Measurements from ENCODE around the gene TEX22. TPM values are rescaled to one million over a fixed set of nuclear protein-coding genes. Genes with fewer than 3 reads are reported as not detected.

TEX22 gene, protein sequence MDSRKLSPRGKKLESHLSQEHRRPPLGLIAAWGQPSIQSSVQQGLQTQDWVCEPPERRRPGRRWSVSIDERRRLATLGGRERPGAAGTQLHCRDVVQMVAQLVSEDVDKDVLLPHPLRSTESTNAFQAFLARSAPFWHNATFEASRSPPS
- total RNA-seq (2014; rRNA removed; shearing (Covaris generic)) (0.21 and 0.54 TPM in 2 replicates), polyA plus RNA-seq (2016; fragmentation: Nextera tagmentation; extraction: Ambion mirVana) (0.10 and 0.21 TPM in 2 replicates)
- long read RNA-seq, partial matches to known transcripts = 1 of 1 reads
- long read RNA-seq, other reads (novel, unspliced or antisense) = 0 of 1 reads

GRCh38 chr14:105398044-105398725 is at the start of gene TEX22:
Gene TEX22, plus strand, starts transcription at chr14:105398538. Its CDS starts 803 bp downstream, at chr14:105399341.
- no peaks in the 10 kb centered on the region for H3K79me2 ChIP-seq (replicated peaks; ENCODE audit: insufficient read depth)
- peaks cover 12% of the 10 kb centered on the region; the same call in 1 of the 2 replicates for H3K36me3 ChIP-seq (ENCODE audit: insufficient read depth)
- TF ChIP-seq EZH2 (IDR thresholded peaks at IDR 0.05; ENCODE audit: low read depth, unreplicated experiment) (no peak), CREB1 (CRISPR knock-in tag; IDR thresholded peaks at IDR 0.05; ENCODE audit: low read depth) (peak; percentile 50; the same call in 1 of the 2 replicates), POLR2AphosphoS5 (IDR thresholded peaks at IDR 0.05; ENCODE audit: low read depth) (peak; percentile 66)
- TF ChIP-seq, protein P1, sequence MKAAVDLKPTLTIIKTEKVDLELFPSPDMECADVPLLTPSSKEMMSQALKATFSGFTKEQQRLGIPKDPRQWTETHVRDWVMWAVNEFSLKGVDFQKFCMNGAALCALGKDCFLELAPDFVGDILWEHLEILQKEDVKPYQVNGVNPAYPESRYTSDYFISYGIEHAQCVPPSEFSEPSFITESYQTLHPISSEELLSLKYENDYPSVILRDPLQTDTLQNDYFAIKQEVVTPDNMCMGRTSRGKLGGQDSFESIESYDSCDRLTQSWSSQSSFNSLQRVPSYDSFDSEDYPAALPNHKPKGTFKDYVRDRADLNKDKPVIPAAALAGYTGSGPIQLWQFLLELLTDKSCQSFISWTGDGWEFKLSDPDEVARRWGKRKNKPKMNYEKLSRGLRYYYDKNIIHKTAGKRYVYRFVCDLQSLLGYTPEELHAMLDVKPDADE (IDR thresholded peaks at IDR 0.05) = no peak
- peak within 1 kb of the TSS; percentile 65 for H3K4me3 Mint-ChIP-seq
- 0 out of 2 replicates have a peak, but pooled peaks cover 2% of the 10 kb centered on the region for H3K27me3 ChIP-seq (ENCODE audit: insufficient read depth)
- 0 out of 2 replicates have a peak within 1 kb of the TSS, but pooled peaks have one; percentile 52 for H2AFZ ChIP-seq
- no peaks in the 10 kb centered on the region; the same call in 1 of the 2 replicates for H3K4me1 ChIP-seq (ENCODE audit: insufficient read depth)
- peaks cover 46% of the 10 kb centered on the region for H3K36me3 Mint-ChIP-seq (ENCODE audit: low read depth)
- peak within 1 kb of the TSS; percentile 60 for H3K4me3 ChIP-seq
- H3K27ac ChIP-seq (ENCODE audit: low read depth) = no peak within 1 kb of the TSS
- H4K20me1 ChIP-seq (replicated peaks; ENCODE audit: insufficient read depth) = no peaks in the 10 kb centered on the region
- H3K9me3 Mint-ChIP-seq = peaks cover 54% of the 10 kb centered on the region
- DNase-seq (ENCODE audit: low spot score) = peak; percentile 91
- peaks cover 3% of the 10 kb centered on the region; the same call in 1 of the 2 replicates for H3F3A ChIP-seq (replicated peaks; ENCODE audit: low read depth)
- H3K27me3 Mint-ChIP-seq (ENCODE audit: insufficient read depth, low read depth, poor library complexity) = peaks cover 28% of the 10 kb centered on the region
- H3K27ac Mint-ChIP-seq = no peak within 1 kb of the TSS; the same call in 1 of the 2 replicates
- ATAC-seq = peak; percentile 88
- H3K9me2 ChIP-seq (ENCODE audit: insufficient read depth) = peaks cover 11% of the 10 kb centered on the region
- peak within 1 kb of the TSS; percentile 78 for H3K4me2 ChIP-seq
- H3K4me1 Mint-ChIP-seq = no peaks in the 10 kb centered on the region; the same call in 2 of the 3 replicates

DNA sequence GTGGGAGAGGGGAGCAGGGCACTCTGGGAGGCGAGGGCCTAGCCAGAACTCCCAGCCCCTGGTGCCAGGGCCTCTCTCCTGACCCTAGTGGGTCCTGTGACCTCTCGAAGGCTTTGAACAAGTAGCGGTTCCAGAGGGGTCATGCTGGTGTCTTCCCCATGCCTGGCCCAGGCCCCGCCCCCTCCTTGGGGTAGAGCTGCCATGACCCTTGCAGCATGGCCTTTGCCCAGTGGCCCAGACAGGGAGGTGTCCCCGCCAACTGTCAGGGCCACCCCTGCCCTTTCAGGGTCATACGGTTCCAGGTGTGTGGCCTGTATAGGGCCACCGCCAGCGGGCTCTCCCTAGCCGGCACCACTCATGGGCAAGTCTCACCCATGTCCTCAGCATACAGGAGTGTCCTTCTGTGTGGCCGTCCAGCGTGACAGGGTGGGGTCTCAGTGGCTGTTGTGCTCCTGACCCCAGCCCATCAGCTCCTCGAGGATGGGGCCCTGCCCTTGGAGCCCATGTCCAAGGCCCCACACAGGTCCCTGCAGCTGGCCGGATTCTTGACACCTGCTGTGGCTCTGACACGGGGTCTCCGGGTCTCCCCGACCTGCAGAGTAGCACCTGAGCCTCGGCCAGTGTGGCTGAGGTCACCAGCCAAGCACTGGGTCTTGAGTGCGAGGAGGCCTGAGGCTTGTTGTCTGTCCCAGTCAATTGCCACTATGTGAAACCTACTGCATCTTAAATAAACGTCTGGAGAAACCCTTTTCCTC is 49.2 kb upstream of the TEX22 start:
- peaks cover 2% of the 10 kb centered on the region for H3K27me3 Mint-ChIP-seq (ENCODE audit: insufficient read depth, low read depth, poor library complexity)
- no peak overlapping the region for H3K27ac Mint-ChIP-seq
- Histone ChIP-seq H3K4me2 (no peak overlapping the region), H3K9me2 (ENCODE audit: insufficient read depth) (no peaks in the 10 kb centered on the region), H3K79me2 (replicated peaks; ENCODE audit: insufficient read depth) (peaks cover 23% of the 10 kb centered on the region), H3K27ac (ENCODE audit: low read depth) (no peak overlapping the region), H2AFZ (no peak overlapping the region), H3K4me1 (ENCODE audit: insufficient read depth) (no peaks in the 10 kb centered on the region), H3K4me3 (no peak overlapping the region), H4K20me1 (replicated peaks; ENCODE audit: insufficient read depth) (peaks cover 10% of the 10 kb centered on the region), H3K27me3 (ENCODE audit: insufficient read depth) (no peaks in the 10 kb centered on the region), H3F3A (replicated peaks; ENCODE audit: low read depth) (no peaks in the 10 kb centered on the region; the same call in 1 of the 2 replicates), H3K36me3 (ENCODE audit: insufficient read depth) (no peaks in the 10 kb centered on the region)
- H3K4me3 Mint-ChIP-seq = no peak overlapping the region
- DNase-seq (ENCODE audit: low spot score) (no peak), ATAC-seq (no peak)
- H3K4me1 Mint-ChIP-seq = peaks cover 5% of the 10 kb centered on the region; the same call in 1 of the 3 replicates
- H3K36me3 Mint-ChIP-seq (ENCODE audit: low read depth) = peaks cover 4% of the 10 kb centered on the region; the same call in 1 of the 3 replicates
- TF ChIP-seq, protein P2, sequence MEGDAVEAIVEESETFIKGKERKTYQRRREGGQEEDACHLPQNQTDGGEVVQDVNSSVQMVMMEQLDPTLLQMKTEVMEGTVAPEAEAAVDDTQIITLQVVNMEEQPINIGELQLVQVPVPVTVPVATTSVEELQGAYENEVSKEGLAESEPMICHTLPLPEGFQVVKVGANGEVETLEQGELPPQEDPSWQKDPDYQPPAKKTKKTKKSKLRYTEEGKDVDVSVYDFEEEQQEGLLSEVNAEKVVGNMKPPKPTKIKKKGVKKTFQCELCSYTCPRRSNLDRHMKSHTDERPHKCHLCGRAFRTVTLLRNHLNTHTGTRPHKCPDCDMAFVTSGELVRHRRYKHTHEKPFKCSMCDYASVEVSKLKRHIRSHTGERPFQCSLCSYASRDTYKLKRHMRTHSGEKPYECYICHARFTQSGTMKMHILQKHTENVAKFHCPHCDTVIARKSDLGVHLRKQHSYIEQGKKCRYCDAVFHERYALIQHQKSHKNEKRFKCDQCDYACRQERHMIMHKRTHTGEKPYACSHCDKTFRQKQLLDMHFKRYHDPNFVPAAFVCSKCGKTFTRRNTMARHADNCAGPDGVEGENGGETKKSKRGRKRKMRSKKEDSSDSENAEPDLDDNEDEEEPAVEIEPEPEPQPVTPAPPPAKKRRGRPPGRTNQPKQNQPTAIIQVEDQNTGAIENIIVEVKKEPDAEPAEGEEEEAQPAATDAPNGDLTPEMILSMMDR (conservative IDR thresholded peaks at IDR 0.05; ENCODE audit: low read depth in 2 of 2) = no peak
- TF ChIP-seq CREB1 (CRISPR knock-in tag; IDR thresholded peaks at IDR 0.05; ENCODE audit: low read depth) (no peak), EZH2phosphoT487 (IDR thresholded peaks at IDR 0.05; ENCODE audit: unreplicated experiment) (no peak)
- H3K9me3 Mint-ChIP-seq = no peaks in the 10 kb centered on the region; the same call in none of the 3 replicates
